HG02798 (cell line): Measurements from ENCODE around the gene FAM13B.

Experiments used
- ATAC-seq: cut with Tn5 transposase; IDR thresholded peaks from one replicate; pipeline ENCODE4 v1.9.1; 2021; ENCODE audit warnings: mild to moderate bottlenecking; ENCODE audit not compliant: unreplicated experiment, poor library complexity

FAM13B gene

GRCh38 chr5:137902408-137903133, 130.3 kb downstream of the FAM13B start:
- no peak for ATAC-seq

GRCh38 chr5:137901011-137901817, 131.7 kb downstream of the FAM13B start:
- no peak for ATAC-seq

- no peak for ATAC-seq
Observed at GRCh38 chr5:137899493-137899892, 133.4 kb downstream of the FAM13B start.

- ATAC-seq: no peak
Observed at GRCh38 chr5:137896560-137896959, 136.3 kb downstream of the FAM13B start.

- ATAC-seq: no peak
Observed at GRCh38 chr5:137894586-137894985, 138.3 kb downstream of the FAM13B start.

- no peak for ATAC-seq
Observed at GRCh38 chr5:137891849-137892248, 141.0 kb downstream of the FAM13B start.

GRCh38 chr5:137890845-137891244, 142.0 kb downstream of the FAM13B start:
- ATAC-seq: no peak

- ATAC-seq: peak; percentile 97
Observed at GRCh38 chr5:137888863-137889759, 143.8 kb downstream of the FAM13B start, which contains the start of gene PKD2L2. Gene PKD2L2, plus strand, starts transcription at chr5:137889457. Its CDS starts 35 bp downstream, at chr5:137889492.

GRCh38 chr5:137888466-137888862, 144.4 kb downstream of the FAM13B start:
- ATAC-seq: no peak
